Omental fat pad (tissue), 4 donors: Measurements from ENCODE around the gene ORM1. TPM values are rescaled to one million over a fixed set of nuclear protein-coding genes. Genes with fewer than 3 reads are reported as not detected.
A peak's percentile ranks its signal among the peaks of the same experiment; 100 is the strongest.

Experiments used
- ATAC-seq: fragments of 150-250 bp; one replicate; pipeline ENCODE4 v1.9.1; 2016; ENCODE audit warnings: mild to moderate bottlenecking, moderate library complexity; ENCODE audit not compliant: low FRiP score
- DNase-seq: peaks from one replicate; pipeline ENCODE4 v3.0.0-alpha.2; 2019; ENCODE audit warnings: low spot score
- CTCF ChIP-seq, 3 donors: fragments of 450-650 bp; IDR thresholded peaks; one replicate each; pipeline ENCODE4 v1.5.1; 2016 to 2017; ENCODE audit warnings: antibody characterized with exemption in 3 of 3, mild to moderate bottlenecking in 3 of 3, moderate library complexity in 2 of 3
- total RNA-seq, 4 donors: library from RNA; depleted of rRNA; stranded (reverse); fragments of >200 nt; gene quantifications; one replicate each; pipeline ENCODE4 v1.1.0, GENCODE V29; 2016

The ORM1 gene
- total RNA-seq, 4 donors from 2014 or later: 0.65 to 5.4 (median 1.0) TPM; not detected in 1

GRCh38 chr9:114365194-114365593 is 42.3 kb downstream of the ORM1 start:
- no peak for ATAC-seq
- no peak for TF ChIP-seq CTCF (IDR thresholded peaks at IDR 0.05)

DNA sequence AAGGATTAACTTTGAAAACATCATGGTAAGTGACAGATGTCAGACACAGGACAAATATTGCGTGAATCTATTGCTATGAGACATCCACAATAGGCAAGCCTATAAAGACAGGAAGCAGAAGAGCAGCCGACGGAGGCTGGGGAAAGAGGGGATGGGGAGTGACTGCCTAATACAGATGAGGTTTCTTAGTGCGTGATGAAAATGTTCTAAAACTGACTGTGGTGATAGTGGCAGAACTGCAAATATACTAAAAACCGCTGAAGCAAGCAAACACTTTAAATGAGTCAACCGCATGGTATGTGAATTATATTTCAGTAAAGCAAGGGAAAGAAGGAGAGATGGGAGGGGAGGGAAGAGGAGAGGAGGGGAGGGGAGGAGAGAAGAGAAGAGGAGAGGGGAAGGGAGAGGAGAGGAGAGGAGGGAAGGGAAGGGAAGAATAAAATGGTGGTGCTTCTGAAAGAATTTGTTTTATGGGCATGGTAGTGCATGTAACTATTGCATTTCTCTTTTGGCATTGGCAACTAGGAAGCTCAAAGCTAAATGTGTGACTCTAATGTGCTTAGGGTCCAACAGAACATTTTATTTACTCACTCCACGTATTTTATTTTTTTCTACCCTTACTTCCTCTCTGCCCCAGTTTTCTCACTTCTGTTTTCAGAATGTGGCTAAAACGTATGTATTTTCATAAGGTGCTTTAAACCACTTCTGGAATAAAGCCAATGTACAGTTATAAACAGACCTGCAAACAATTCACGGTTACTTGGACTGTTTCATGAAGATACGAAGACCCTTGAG is 43.6 kb downstream of the ORM1 start:
- no peak for DNase-seq
- no peak for TF ChIP-seq CTCF (IDR thresholded peaks at IDR 0.05)
- peak; percentile 78 for ATAC-seq

More at GRCh38 chr9:114365194-114365593, 42.3 kb downstream of the ORM1 start:
- no peak for DNase-seq

DNA sequence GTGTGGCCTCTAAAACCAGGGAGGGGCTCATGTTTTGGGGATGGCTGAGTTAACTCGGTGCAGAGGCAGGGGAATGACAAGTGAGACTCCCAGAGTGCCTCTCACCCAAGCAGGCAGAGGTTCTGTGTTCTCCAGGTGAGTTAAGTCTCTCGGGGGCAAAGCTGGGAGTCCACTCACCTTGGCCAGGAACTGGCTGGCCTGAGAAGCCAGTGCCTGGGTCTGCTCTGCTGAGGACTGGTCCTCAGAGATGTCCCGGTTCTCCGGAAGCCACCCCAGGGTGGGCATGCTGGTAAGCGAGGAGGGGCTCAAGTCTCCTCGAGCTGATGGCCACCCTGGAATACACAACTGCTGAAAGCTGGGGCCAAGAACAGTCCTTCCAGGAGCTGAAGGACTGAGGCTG is 44.5 kb downstream of the ORM1 start:
- no peak for DNase-seq
- ATAC-seq: no peak
- TF ChIP-seq CTCF (IDR thresholded peaks at IDR 0.05): no peak

- TF ChIP-seq CTCF (IDR thresholded peaks at IDR 0.05): no peak
- ATAC-seq (no peak), DNase-seq (no peak)
These were observed 45.1 kb downstream of the ORM1 start for GRCh38 chr9:114367772-114368569.

- DNase-seq: no peak
- no peak for TF ChIP-seq CTCF (IDR thresholded peaks at IDR 0.05)
- ATAC-seq: no peak
These were observed 46.6 kb downstream of the ORM1 start for GRCh38 chr9:114369216-114370130.

- ATAC-seq: no peak
- TF ChIP-seq CTCF (IDR thresholded peaks at IDR 0.05): no peak
- no peak for DNase-seq
These were observed 47.5 kb downstream of the ORM1 start for GRCh38 chr9:114370251-114370967.
